HepG2 (cell line): ENCODE results near the gene NKAIN4. TPM values are rescaled to one million over a fixed set of nuclear protein-coding genes. Genes with fewer than 3 reads are reported as not detected.

Experiments
- ARNTL ChIP-seq: sonication (generic); formaldehyde crosslinking; IDR thresholded peaks from 2 replicates; pipeline ENCODE4 v1.4.0; 2020; ENCODE audit warnings: mild to moderate bottlenecking, missing genetic modification reagents
- GATAD1 ChIP-seq: IDR thresholded peaks from 2 replicates; pipeline ENCODE4 v1.6.1; 2016; ENCODE audit warnings: missing genetic modification reagents, missing compliant biosample characterization
- HDAC2 ChIP-seq: sonication (generic); formaldehyde crosslinking; IDR thresholded peaks from 2 replicates; pipeline ENCODE4 v1.4.0; 2020; ENCODE audit warnings: missing genetic modification reagents
- HOXA3 ChIP-seq: sonication (generic); formaldehyde crosslinking; IDR thresholded peaks from 2 replicates; pipeline ENCODE4 v1.5.0; 2020; ENCODE audit warnings: missing genetic modification reagents
- MYNN ChIP-seq: sonication (generic); formaldehyde crosslinking; IDR thresholded peaks from 2 replicates; pipeline ENCODE4 v1.4.0; 2020; ENCODE audit warnings: mild to moderate bottlenecking, low read depth, missing genetic modification reagents
- REST ChIP-seq, 2 experiments: IDR thresholded peaks; 2 replicates each; pipeline ENCODE4 v1.6.1; 2011 to 2012; ENCODE audit warnings: low read length in 2 of 2, borderline replicate concordance in 1 of 2, low read depth in 1 of 2, mild to moderate bottlenecking in 1 of 2, moderate library complexity in 1 of 2
- SYNCRIP ChIP-seq: fragments of 200-400 bp; formaldehyde crosslinking; IDR thresholded peaks from 2 replicates; pipeline ENCODE4 v1.6.1; 2018; ENCODE audit warnings: mild to moderate bottlenecking, low read depth, low read length; ENCODE audit not compliant: insufficient read depth
- TCF12 ChIP-seq, 2 experiments: fragments of 450-650 bp in 1 of 2; sonication (generic) in 1 of 2; formaldehyde crosslinking in 1 of 2; IDR thresholded peaks; 2 replicates each; pipeline versions ENCODE4 v1.6.1 to v1.8.0; 2017 to 2022; ENCODE audit warnings: antibody characterized with exemption in 1 of 2, mild to moderate bottlenecking in 1 of 2, missing genetic modification reagents in 1 of 2, moderate library complexity in 1 of 2
- TFAP4 ChIP-seq: sonication (generic); IDR thresholded peaks from 2 replicates; pipeline ENCODE4 v1.6.1; 2016; ENCODE audit warnings: low read depth, borderline replicate concordance
- TFDP1 ChIP-seq: IDR thresholded peaks from 2 replicates; pipeline ENCODE4 v1.6.1; 2016; ENCODE audit warnings: missing compliant biosample characterization, missing genetic modification reagents, borderline replicate concordance
- TFDP2 ChIP-seq: sonication (generic); formaldehyde crosslinking; IDR thresholded peaks from 2 replicates; pipeline ENCODE4 v1.4.0; 2020; ENCODE audit warnings: missing genetic modification reagents
- TGIF2 ChIP-seq: IDR thresholded peaks from 2 replicates; pipeline ENCODE4 v1.6.1; 2016; ENCODE audit warnings: control low read depth, missing compliant biosample characterization
- ZBTB2 ChIP-seq: sonication (generic); formaldehyde crosslinking; IDR thresholded peaks from 2 replicates; pipeline ENCODE4 v1.8.0; 2022; ENCODE audit warnings: low read depth, missing genetic modification reagents
- ZFP37 ChIP-seq: sonication (generic); formaldehyde crosslinking; IDR thresholded peaks from 2 replicates; pipeline ENCODE4 v1.4.0; 2020; ENCODE audit warnings: missing genetic modification reagents, borderline replicate concordance
- ZMYM2 ChIP-seq: sonication (generic); formaldehyde crosslinking; IDR thresholded peaks from 2 replicates; pipeline ENCODE4 v1.8.0; 2022; ENCODE audit warnings: mild to moderate bottlenecking, missing genetic modification reagents
- ZNF703 ChIP-seq: sonication (generic); formaldehyde crosslinking; IDR thresholded peaks from 2 replicates; pipeline ENCODE4 v1.5.1; 2020; ENCODE audit warnings: missing genetic modification reagents, mild to moderate bottlenecking, moderate library complexity, borderline replicate concordance
- ZNF768 ChIP-seq: sonication (generic); formaldehyde crosslinking; IDR thresholded peaks from 2 replicates; pipeline ENCODE4 v1.4.0; 2020; ENCODE audit warnings: missing genetic modification reagents
- ZNF772 ChIP-seq: sonication (generic); formaldehyde crosslinking; IDR thresholded peaks from 2 replicates; pipeline ENCODE4 v1.5.0; 2020; ENCODE audit warnings: mild to moderate bottlenecking, missing genetic modification reagents
- ZSCAN22 ChIP-seq: sonication (generic); formaldehyde crosslinking; IDR thresholded peaks from 2 replicates; pipeline ENCODE4 v1.4.0; 2020; ENCODE audit warnings: mild to moderate bottlenecking, missing genetic modification reagents
- polyA plus RNA-seq, 8 experiments: library from polyadenylated mRNA; depleted of rRNA in 3 of 8; stranded (reverse) in 7 of 8; unstranded in 1 of 8; fragments of >200 nt; fragmentation: Illumina TruSeq in 4 of 8; extraction: Trizol in 4 of 8; gene quantifications; 2 replicates each; pipeline versions ENCODE4 v1.2.1 to v1.2.3, GENCODE V29; 2011 to 2016; ENCODE audit warnings: low read depth in 4 of 8, missing spikeins in 1 of 8, mixed read lengths in 1 of 8; ENCODE audit not compliant: insufficient read depth in 1 of 8
- total RNA-seq, 5 experiments: library from RNA; depleted of rRNA; stranded (reverse); fragments of >200 nt; fragmentation: Illumina TruSeq; extraction: Trizol; gene quantifications; 2 replicates each; pipeline ENCODE4 v1.2.3, GENCODE V29; 2016; ENCODE audit warnings: low read depth in 1 of 5

Gene NKAIN4
- total and polyA plus RNA-seq, 2 of the 13 experiments (the other 11 are each of a cell fraction or from before 2014, with no cell fraction given), result not detected

GRCh38 chr20:63290677-63291472 lies 36.6 kb upstream of the NKAIN4 start (continued):
- TF ChIP-seq ZMYM2 (CRISPR knock-in tag), result no peak
- no peak for TF ChIP-seq ARNTL (CRISPR knock-in tag)
- TF ChIP-seq ZBTB2 (CRISPR knock-in tag), result no peak
- 0 out of 2 replicates have a peak, but pooled peaks have one; percentile 21 for TF ChIP-seq ZNF768 (CRISPR knock-in tag)
- no peak for TF ChIP-seq ZSCAN22 (CRISPR knock-in tag)
- TF ChIP-seq HDAC2, result peak; percentile 34
- peak; percentile 70; the same call in 1 of the 2 replicates for TF ChIP-seq ZNF772 (CRISPR knock-in tag)
- peak; percentile 69 for TF ChIP-seq TGIF2
- TF ChIP-seq MYNN, result no peak
- TF ChIP-seq REST (IDR thresholded peaks at IDR 0.05; ENCODE audit: borderline replicate concordance in 1 of 2, low read depth in 1 of 2, low read length in 2 of 2), result no peak
- no peak for TF ChIP-seq SYNCRIP
- no peak for TF ChIP-seq ZNF703 (CRISPR knock-in tag)
- peak; percentile 23; the same call in 1 of the 2 replicates for TF ChIP-seq HOXA3 (CRISPR knock-in tag)
- peak; percentile 39; the same call in 1 of the 2 replicates for TF ChIP-seq TFDP2 (CRISPR knock-in tag)
- no peak for TF ChIP-seq GATAD1 (CRISPR knock-in tag)
- 0 out of 2 replicates have a peak, but pooled peaks have one; percentile 0 for TF ChIP-seq ZFP37
- TF ChIP-seq TFAP4, result no peak
- no peak for TF ChIP-seq TCF12 (IDR thresholded peaks at IDR 0.05)
- TF ChIP-seq TCF12 (CRISPR knock-in tag; IDR thresholded peaks at IDR 0.05), result 0 out of 2 replicates have a peak, but pooled peaks have one; percentile 52
- TF ChIP-seq TFDP1 (CRISPR knock-in tag), result peak; percentile 35; the same call in 1 of the 2 replicates
